Measurements from ENCODE around the gene TFF3.

GRCh38 chr21:42290505-42290904, 24.7 kb downstream of the TFF3 start:
- no peak for TF ChIP-seq ZNF362 (tag by site-specific recombination; IDR thresholded peaks at IDR 0.05)
- no peak for TF ChIP-seq ZNF777 (tag by site-specific recombination; IDR thresholded peaks at IDR 0.05; ENCODE audit: borderline replicate concordance)
- TF ChIP-seq ZNF174 (tag by site-specific recombination; IDR thresholded peaks at IDR 0.05): no peak
- no peak for TF ChIP-seq CTCF (tag by site-specific recombination; IDR thresholded peaks at IDR 0.05)
- no peak for TF ChIP-seq ZNF175 (tag by site-specific recombination; IDR thresholded peaks at IDR 0.05)
- no peak for TF ChIP-seq REST (tag by site-specific recombination; IDR thresholded peaks at IDR 0.05)
- no peak for TF ChIP-seq ZBTB26 (tag by site-specific recombination; optimal IDR thresholded peaks at IDR 0.05)
